Endothelial cell of umbilical vein (primary cell): ENCODE measurements around the gene SLC15A5. TPM values are rescaled to one million over a fixed set of nuclear protein-coding genes. Genes with fewer than 3 reads are reported as not detected.

Experiments
- BruUV-seq: library from RNA; stranded (reverse); fragments of 400-500 nt; replicated peaks from 2 replicates; lab custom pipeline; 2021; lab: Mats Ljungman, UMichigan
- CTCF ChIA-PET: fragments of 300-600, 350-600 bp; sonication (Branson Sonifier 250); formaldehyde crosslinking; loops from one replicate; lab custom pipeline; 2021; ENCODE audit warnings: antibody characterized with exemption, inconsistent platforms; lab: Charles Lee
- POLR2A ChIA-PET: fragments of 300-600, 350-600 bp; sonication (Branson Sonifier 250); formaldehyde crosslinking; loops from one replicate; lab custom pipeline; 2021; ENCODE audit warnings: antibody characterized with exemption, inconsistent platforms; lab: Charles Lee
- DNase-seq: peaks from one replicate; pipeline ENCODE4 v3.0.0-alpha.2; 2011; ENCODE audit warnings: low read depth, low spot score
- FAIRE-seq: peaks from 2 replicates; lab custom pipeline; 2011; peaks lifted over from hg19 to GRCh38; lab: Jason Lieb, UNC
- H2AFZ ChIP-seq: 2 replicates; pipeline ENCODE4 v1.6.0; 2012; ENCODE audit warnings: low read depth, low read length, control low read depth, inconsistent platforms
- H3K27ac ChIP-seq: 2 replicates; pipeline ENCODE4 v1.5.1; 2011; ENCODE audit warnings: low read depth, mild to moderate bottlenecking, control low read depth, low read length, moderate library complexity; ENCODE audit not compliant: insufficient read depth
- H3K27me3 ChIP-seq, 2 experiments: 2 replicates each; pipeline versions ENCODE4 v1.6.0 to v1.6.1; 2011; ENCODE audit warnings: low read length in 2 of 2, mixed read lengths in 1 of 2; ENCODE audit not compliant: control insufficient read depth in 2 of 2, insufficient read depth in 2 of 2
- H3K36me3 ChIP-seq, 2 experiments: 2 replicates in 1 of 2; 3 replicates in 1 of 2; pipeline ENCODE4 v1.5.1; 2011; ENCODE audit warnings: low read length in 2 of 2, mild to moderate bottlenecking in 1 of 2, moderate library complexity in 1 of 2; ENCODE audit not compliant: control insufficient read depth in 2 of 2, insufficient read depth in 2 of 2; ENCODE audit errors: extremely low read depth in 1 of 2
- H3K4me1 ChIP-seq: 3 replicates; pipeline ENCODE4 v1.5.1; 2011; ENCODE audit warnings: mild to moderate bottlenecking, low read length; ENCODE audit not compliant: control insufficient read depth, insufficient read depth; ENCODE audit errors: extremely low read depth
- H3K4me2 ChIP-seq: 2 replicates; pipeline ENCODE4 v1.6.1; 2011; ENCODE audit warnings: low read length, control low read depth, mixed read lengths; ENCODE audit not compliant: insufficient read depth
- H3K4me3 ChIP-seq, 3 experiments: fragments of 200-600 bp in 1 of 3; sonication (generic), shearing (Covaris generic) in 1 of 3; replicated peaks in 1 of 3; 2 replicates each; pipeline ENCODE4 v1.5.1; 2011 to 2016; ENCODE audit warnings: control low read depth in 3 of 3, low read length in 3 of 3, mild to moderate bottlenecking in 2 of 3, inconsistent platforms in 1 of 3, low read depth in 1 of 3, moderate library complexity in 1 of 3; ENCODE audit not compliant: insufficient read depth in 1 of 3
- H3K79me2 ChIP-seq: 2 replicates; pipeline ENCODE4 v1.6.0; 2012; ENCODE audit warnings: low read length, inconsistent platforms; ENCODE audit not compliant: control insufficient read depth, insufficient read depth
- H3K9ac ChIP-seq: replicated peaks from 2 replicates; pipeline ENCODE3; 2011; ENCODE audit warnings: low read length, control low read depth; ENCODE audit not compliant: insufficient read depth; ENCODE audit errors: extremely low read depth
- H3K9me1 ChIP-seq: replicated peaks from 3 replicates; pipeline ENCODE4 v1.6.0; 2011; ENCODE audit warnings: mild to moderate bottlenecking, low read length; ENCODE audit not compliant: control insufficient read depth, insufficient read depth; ENCODE audit errors: extremely low read depth
- H3K9me3 ChIP-seq: replicated peaks from 2 replicates; pipeline ENCODE4 v1.5.1; 2012; ENCODE audit warnings: low read length, inconsistent platforms; ENCODE audit not compliant: control insufficient read depth, insufficient read depth
- H4K20me1 ChIP-seq: replicated peaks from 2 replicates; pipeline ENCODE3; 2011; ENCODE audit warnings: mild to moderate bottlenecking, low read length; ENCODE audit not compliant: control insufficient read depth, insufficient read depth; ENCODE audit errors: extremely low read depth
- JUN ChIP-seq: IDR thresholded peaks from 2 replicates; pipeline ENCODE4 v1.6.1; 2011; ENCODE audit warnings: borderline replicate concordance, low read depth; ENCODE audit not compliant: insufficient read length, insufficient read depth
- POLR2A ChIP-seq: IDR thresholded peaks from 2 replicates; pipeline ENCODE4 v1.6.1; 2012; ENCODE audit warnings: low read depth, mild to moderate bottlenecking, control low read depth, low read length
- POLR2AphosphoS5 ChIP-seq: IDR thresholded peaks from 2 replicates; pipeline ENCODE4 v1.6.1; 2012; ENCODE audit warnings: low read depth, mild to moderate bottlenecking, control low read depth, low read length, moderate library complexity; ENCODE audit not compliant: insufficient read depth
- dilution Hi-C: fragments of 300-500 bp; cut with MboI; formaldehyde crosslinking; loops from one replicate; pipeline ENCODE4 v1.15.0; 2019; ENCODE audit warnings: low sequenced_read_pairs; ENCODE audit not compliant: extremely low pct_ligation_motif_present
- intact Hi-C: fragments of 100-400 bp; cut with micrococcal nuclease; formaldehyde crosslinking; loops from one replicate; pipeline ENCODE4 v1.10.0; 2022
- polyA plus RNA-seq, 4 experiments: library from polyadenylated mRNA; depleted of rRNA in 3 of 4; stranded (reverse) in 3 of 4; unstranded in 1 of 4; fragments of >200 nt; gene quantifications; 2 replicates each; pipeline versions ENCODE4 v1.2.1 to v1.2.3, GENCODE V29; 2011 to 2012; ENCODE audit warnings: missing spikeins in 1 of 4
- total RNA-seq: library from RNA; stranded (reverse); gene quantifications from 2 replicates; pipeline ENCODE4 v1.2.3, GENCODE V29; 2021

SLC15A5 gene
- total and polyA plus RNA-seq, 2 donors (not counting 3 experiments of a cell fraction or from before 2014, with no cell fraction given): not detected

DNA sequence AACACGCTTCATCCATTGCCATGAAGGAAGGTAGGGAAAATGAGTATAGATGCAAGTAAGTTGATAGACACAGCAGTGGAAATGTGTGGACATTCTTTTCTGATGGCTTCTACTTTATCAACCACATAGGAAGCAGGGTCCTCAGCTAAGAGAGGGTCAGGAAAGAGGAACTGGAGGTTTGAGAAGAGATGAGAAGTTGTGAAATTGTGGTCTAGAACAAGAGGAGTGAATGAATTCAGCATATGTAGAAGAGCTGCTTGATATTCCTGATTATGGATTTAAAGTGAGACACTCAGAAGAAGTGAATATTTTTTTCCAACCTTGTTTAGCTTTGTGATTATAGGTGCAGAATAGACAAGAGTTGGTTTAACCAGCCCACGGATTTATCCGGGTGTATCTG, 128.5 kb downstream of the SLC15A5 start:
- Histone ChIP-seq H3K4me3 (no peak overlapping the region), H3K36me3 (no peaks in the 10 kb centered on the region), H4K20me1 (no peaks in the 10 kb centered on the region), H3K27me3 (no peaks in the 10 kb centered on the region), H3K4me2 (no peak overlapping the region), H3K79me2 (no peaks in the 10 kb centered on the region), H3K9me3 (no peaks in the 10 kb centered on the region), H3K9me1 (no peaks in the 10 kb centered on the region), H3K27ac (no peak overlapping the region), H3K4me1 (no peaks in the 10 kb centered on the region), H2AFZ (no peak overlapping the region), H3K9ac (no peak overlapping the region)
- CTCF ChIA-PET: no interaction called here
- dilution Hi-C loops: no loop called here
- intact Hi-C loops: no loop called here
- DNase-seq: no peak
- no TSS peak for BruUV-seq
- POLR2A ChIA-PET: no interaction called here
- TF ChIP-seq POLR2A (no peak), JUN (no peak), POLR2AphosphoS5 (no peak)
- FAIRE-seq: no peak

Other genes starting within 250 kb of the SLC15A5 start
- gene MGST1, start 70.0 kb upstream of the SLC15A5 start, total RNA-seq: 170 and 173 TPM in 2 replicates
- gene MGST1, start 70.0 kb upstream of the SLC15A5 start, polyA plus RNA-seq: 131 and 137 TPM in 2 replicates